Glomerular endothelial cell (primary cell): ENCODE data around the gene AQR. TPM values are rescaled to one million over a fixed set of nuclear protein-coding genes. Genes with fewer than 3 reads are reported as not detected.
"Not testable (repeated sequence)": the region's sequence is repeated elsewhere in the genome, so short reads cannot be mapped to it uniquely, and the experiment has no call there.

ENCODE experiments used
- DNase-seq: peaks from one replicate; pipeline ENCODE4 v3.0.0-alpha.2; 2011; ENCODE audit warnings: low read depth, low spot score; ENCODE audit errors: extremely low read depth
- total RNA-seq: library from RNA; depleted of rRNA; stranded (reverse); fragments of >200 nt; gene quantifications from 2 replicates; pipeline ENCODE4 v1.2.3, GENCODE V29; 2015

AQR gene
- total RNA-seq, 1 donor from 2014 or later = 24.5 TPM

DNA sequence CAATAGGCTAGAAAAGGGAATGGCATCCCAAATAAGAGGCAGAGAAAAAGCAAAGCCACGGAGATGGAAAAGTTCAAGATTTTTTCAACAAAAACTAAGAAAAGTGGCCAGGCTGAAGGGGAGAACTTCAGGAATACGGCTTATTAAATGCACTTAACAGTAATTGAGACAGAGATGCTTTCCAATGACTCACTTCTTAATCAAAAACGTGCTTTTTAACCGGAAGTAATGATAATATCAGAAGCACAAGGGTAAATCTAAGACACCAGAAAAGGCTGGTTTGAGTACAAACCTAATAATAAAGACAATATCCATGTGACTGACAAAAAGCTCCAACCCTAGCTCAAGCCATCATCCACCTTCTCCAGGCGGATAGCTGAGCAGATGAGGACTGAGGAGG, 149.4 kb downstream of the AQR start:
- DNase-seq = no peak

GRCh38 chr15:34818526-34818925, 151.0 kb downstream of the AQR start:
- no peak for DNase-seq

GRCh38 chr15:34815836-34816235, 153.7 kb downstream of the AQR start:
- no peak for DNase-seq

GRCh38 chr15:34813446-34814190, 155.9 kb downstream of the AQR start:
- no peak for DNase-seq

GRCh38 chr15:34812868-34813365, 156.6 kb downstream of the AQR start:
- not testable (repeated sequence) for DNase-seq

GRCh38 chr15:34812369-34812768, 157.2 kb downstream of the AQR start:
- no peak for DNase-seq

DNA sequence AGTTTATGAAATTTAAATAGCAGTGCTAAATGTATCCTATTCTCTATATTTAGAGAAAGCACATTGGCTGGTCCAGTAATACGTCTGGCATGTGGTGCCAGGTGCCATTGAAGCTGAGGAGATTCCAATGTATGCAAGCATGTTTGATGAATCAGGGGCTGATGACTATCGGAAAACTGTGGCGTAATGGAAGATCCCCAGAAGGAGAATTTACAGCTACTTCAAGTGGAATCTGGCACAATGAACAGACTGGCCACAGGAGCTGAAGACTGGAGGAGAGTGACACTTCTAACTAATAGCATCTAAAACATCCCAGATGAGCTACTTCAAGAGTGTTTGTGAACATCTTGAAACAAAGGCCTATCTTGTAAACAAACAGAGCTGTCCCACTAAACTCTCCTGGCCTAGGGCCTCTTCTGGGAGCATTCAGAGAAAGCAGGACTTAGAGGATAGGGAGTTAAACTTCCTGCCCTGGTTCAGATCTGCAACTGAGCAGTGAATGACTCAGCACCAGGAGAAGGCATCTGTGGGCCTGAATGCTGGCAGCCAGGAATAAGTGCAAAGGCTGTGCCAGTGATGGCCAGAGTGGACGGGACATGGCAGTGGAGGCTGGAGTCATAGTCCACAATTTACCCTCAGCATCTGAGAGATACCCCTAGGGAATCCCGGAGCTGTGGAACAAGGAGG, 159.0 kb downstream of the AQR start:
- peak; percentile 2 for DNase-seq

- DNase-seq = no peak
Observed at GRCh38 chr15:34809186-34809585, 160.4 kb downstream of the AQR start.

GRCh38 chr15:34808016-34808415, 161.5 kb downstream of the AQR start:
- DNase-seq = no peak

DNA sequence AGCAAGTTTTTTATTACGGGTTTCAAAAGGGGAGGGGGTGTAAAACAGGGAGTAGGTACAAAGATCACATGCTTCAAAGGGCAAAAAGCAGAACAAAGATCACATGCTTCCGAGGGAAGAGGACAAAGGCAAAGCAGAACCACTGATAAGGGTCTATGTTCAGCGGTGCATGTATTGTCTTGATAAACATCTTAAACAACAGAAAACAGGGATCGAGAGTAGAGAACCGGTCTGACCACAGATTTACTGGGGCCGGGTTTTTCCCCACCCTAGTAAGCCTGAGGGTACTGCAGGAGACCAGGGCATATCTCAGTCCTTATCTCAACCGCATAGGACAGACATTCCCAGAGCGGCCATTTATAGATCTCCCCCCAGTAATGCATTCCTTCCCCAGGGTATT, 162.3 kb downstream of the AQR start:
- not testable (repeated sequence) for DNase-seq

- DNase-seq = no peak
Observed at GRCh38 chr15:34804776-34805175, 164.8 kb downstream of the AQR start.

DNA sequence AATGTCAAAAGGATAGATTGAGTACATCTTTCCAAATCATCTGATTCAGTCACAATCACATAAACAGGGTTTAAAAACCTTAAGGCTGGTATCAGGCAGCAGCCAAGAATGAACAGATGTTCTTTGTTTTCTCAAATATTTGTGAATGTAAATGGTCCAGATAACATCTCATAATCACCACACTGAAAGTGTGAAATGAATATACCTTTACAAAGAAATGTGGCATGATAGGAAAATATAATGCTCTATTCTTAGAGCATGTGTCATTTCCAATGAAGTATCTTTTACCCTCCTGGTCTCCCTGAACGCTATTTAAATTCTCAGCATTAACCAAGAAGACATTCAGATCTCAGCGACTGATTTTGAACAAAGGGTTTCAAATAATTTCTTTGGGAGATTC, 165.4 kb downstream of the AQR start:
- DNase-seq = no peak

GRCh38 chr15:34802803-34803750, 166.5 kb downstream of the AQR start:
- no peak for DNase-seq

DNA sequence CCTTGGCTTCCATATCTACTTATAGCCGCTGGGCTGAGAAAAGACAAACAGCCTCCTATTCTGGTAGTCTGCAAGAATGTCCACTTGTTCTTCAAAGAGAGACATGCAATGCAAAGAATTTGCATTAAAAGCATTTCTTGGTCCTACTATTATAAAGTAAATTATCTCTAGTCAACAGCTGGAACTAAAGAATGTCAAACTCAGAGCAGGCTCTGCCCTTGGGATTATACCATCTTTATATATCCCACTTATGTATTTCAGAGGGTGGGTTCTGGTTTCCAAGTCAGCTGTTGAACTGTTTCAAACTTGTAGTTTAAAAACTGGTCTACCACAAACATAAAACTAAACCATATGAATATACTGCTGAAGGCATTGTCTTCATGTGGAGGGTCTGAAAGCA, 167.2 kb downstream of the AQR start:
- DNase-seq = no peak

Other genes starting within 250 kb of the AQR start
- not detected in 2 replicates for gene GJD2, start 214.7 kb downstream of the AQR start, total RNA-seq
- gene ACTC1, start 174.2 kb downstream of the AQR start, total RNA-seq = not detected in 2 replicates
- gene ZNF770, start 18.5 kb upstream of the AQR start, total RNA-seq = 19.2 and 22.9 TPM in 2 replicates
- not detected in 2 replicates for gene NANOGP8, start 115.6 kb upstream of the AQR start, total RNA-seq